Measurements from ENCODE around the gene DNAJB1.

DNA sequence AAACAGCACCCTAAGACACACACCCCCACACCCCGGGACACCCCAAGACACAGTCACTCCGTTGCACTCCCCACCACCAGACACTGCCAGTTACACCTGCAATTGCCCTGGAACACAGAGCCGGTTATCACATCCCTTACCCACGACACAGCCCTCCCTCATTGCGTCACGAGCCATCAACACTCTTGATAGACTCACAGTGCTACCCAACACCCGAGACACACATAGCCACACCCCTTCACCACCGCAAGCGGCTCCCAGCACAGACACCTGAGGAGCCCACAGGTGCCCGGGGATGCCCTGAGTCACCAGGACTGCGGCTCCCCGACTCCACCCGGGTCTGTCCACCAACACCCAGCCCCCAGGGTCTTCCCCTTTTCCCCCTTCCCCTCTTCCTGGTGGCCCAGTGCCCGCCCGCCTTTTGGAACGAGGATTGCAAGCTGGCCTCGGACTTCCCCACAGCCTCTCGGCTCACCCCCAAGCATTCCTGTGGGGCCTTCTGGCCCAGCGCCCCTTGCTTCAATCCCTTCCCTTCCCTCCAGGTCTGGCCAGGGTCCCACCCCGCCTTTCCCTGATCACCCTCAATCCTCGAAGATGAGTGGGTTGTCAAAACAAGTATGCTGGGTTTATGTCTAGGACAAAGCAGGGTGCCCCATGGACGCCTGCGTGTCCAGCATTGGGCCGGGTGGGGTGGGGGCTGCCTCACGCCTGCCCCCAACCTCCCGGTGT is 41.4 kb downstream of the DNAJB1 start:
- TF ChIP-seq, protein P1, sequence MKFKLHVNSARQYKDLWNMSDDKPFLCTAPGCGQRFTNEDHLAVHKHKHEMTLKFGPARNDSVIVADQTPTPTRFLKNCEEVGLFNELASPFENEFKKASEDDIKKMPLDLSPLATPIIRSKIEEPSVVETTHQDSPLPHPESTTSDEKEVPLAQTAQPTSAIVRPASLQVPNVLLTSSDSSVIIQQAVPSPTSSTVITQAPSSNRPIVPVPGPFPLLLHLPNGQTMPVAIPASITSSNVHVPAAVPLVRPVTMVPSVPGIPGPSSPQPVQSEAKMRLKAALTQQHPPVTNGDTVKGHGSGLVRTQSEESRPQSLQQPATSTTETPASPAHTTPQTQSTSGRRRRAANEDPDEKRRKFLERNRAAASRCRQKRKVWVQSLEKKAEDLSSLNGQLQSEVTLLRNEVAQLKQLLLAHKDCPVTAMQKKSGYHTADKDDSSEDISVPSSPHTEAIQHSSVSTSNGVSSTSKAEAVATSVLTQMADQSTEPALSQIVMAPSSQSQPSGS (CRISPR knock-in tag; IDR thresholded peaks at IDR 0.05; ENCODE audit: borderline replicate concordance, low read depth) = no peak
- TF ChIP-seq FOXP1 (CRISPR knock-in tag; IDR thresholded peaks at IDR 0.05; ENCODE audit: borderline replicate concordance) (no peak), CBFB (CRISPR knock-in tag; IDR thresholded peaks at IDR 0.05; ENCODE audit: low read depth) (no peak), FOXJ3 (CRISPR knock-in tag; IDR thresholded peaks at IDR 0.05; ENCODE audit: borderline replicate concordance) (no peak), ZNF416 (CRISPR knock-in tag; IDR thresholded peaks at IDR 0.05) (no peak), ETV6 (CRISPR knock-in tag; IDR thresholded peaks at IDR 0.05) (no peak), NR3C1 (CRISPR knock-in tag; conservative IDR thresholded peaks at IDR 0.05; ENCODE audit: low read depth) (no peak), NR2C2 (CRISPR knock-in tag; IDR thresholded peaks at IDR 0.05) (no peak)
- TF ChIP-seq, protein P2, sequence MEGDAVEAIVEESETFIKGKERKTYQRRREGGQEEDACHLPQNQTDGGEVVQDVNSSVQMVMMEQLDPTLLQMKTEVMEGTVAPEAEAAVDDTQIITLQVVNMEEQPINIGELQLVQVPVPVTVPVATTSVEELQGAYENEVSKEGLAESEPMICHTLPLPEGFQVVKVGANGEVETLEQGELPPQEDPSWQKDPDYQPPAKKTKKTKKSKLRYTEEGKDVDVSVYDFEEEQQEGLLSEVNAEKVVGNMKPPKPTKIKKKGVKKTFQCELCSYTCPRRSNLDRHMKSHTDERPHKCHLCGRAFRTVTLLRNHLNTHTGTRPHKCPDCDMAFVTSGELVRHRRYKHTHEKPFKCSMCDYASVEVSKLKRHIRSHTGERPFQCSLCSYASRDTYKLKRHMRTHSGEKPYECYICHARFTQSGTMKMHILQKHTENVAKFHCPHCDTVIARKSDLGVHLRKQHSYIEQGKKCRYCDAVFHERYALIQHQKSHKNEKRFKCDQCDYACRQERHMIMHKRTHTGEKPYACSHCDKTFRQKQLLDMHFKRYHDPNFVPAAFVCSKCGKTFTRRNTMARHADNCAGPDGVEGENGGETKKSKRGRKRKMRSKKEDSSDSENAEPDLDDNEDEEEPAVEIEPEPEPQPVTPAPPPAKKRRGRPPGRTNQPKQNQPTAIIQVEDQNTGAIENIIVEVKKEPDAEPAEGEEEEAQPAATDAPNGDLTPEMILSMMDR (IDR thresholded peaks at IDR 0.05) = no peak
- TF ChIP-seq, protein P3, sequence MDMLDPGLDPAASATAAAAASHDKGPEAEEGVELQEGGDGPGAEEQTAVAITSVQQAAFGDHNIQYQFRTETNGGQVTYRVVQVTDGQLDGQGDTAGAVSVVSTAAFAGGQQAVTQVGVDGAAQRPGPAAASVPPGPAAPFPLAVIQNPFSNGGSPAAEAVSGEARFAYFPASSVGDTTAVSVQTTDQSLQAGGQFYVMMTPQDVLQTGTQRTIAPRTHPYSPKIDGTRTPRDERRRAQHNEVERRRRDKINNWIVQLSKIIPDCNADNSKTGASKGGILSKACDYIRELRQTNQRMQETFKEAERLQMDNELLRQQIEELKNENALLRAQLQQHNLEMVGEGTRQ (CRISPR knock-in tag; IDR thresholded peaks at IDR 0.05) = no peak
- TF ChIP-seq, protein P4, sequence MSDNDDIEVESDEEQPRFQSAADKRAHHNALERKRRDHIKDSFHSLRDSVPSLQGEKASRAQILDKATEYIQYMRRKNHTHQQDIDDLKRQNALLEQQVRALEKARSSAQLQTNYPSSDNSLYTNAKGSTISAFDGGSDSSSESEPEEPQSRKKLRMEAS (CRISPR knock-in tag; IDR thresholded peaks at IDR 0.05) = no peak
- TF ChIP-seq, protein P5, sequence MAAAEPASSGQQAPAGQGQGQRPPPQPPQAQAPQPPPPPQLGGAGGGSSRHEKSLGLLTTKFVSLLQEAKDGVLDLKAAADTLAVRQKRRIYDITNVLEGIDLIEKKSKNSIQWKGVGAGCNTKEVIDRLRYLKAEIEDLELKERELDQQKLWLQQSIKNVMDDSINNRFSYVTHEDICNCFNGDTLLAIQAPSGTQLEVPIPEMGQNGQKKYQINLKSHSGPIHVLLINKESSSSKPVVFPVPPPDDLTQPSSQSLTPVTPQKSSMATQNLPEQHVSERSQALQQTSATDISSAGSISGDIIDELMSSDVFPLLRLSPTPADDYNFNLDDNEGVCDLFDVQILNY (CRISPR knock-in tag; IDR thresholded peaks at IDR 0.05) = no peak

Data from WTC11 (cell line).